ENCODE results near the gene IDH3G.

- TF ChIP-seq CTCF (IDR thresholded peaks at IDR 0.05) (no peak), POLR2A (IDR thresholded peaks at IDR 0.05) (no peak)
Measured at GRCh38 chrX:153740631-153741222, 53.4 kb downstream of the IDH3G start.
